OCI-M2 (cell line): ENCODE measurements around the gene DDRGK1.
"Not testable (repeated sequence)": the region's sequence is repeated elsewhere in the genome, so short reads cannot be mapped to it uniquely, and the experiment has no call there.

Source experiments
- DNase-seq: peaks from one replicate; lab custom pipeline; 2025; ENCODE audit not compliant: unreplicated experiment; lab: John Stamatoyannopoulos, UW

The DDRGK1 gene

DNA sequence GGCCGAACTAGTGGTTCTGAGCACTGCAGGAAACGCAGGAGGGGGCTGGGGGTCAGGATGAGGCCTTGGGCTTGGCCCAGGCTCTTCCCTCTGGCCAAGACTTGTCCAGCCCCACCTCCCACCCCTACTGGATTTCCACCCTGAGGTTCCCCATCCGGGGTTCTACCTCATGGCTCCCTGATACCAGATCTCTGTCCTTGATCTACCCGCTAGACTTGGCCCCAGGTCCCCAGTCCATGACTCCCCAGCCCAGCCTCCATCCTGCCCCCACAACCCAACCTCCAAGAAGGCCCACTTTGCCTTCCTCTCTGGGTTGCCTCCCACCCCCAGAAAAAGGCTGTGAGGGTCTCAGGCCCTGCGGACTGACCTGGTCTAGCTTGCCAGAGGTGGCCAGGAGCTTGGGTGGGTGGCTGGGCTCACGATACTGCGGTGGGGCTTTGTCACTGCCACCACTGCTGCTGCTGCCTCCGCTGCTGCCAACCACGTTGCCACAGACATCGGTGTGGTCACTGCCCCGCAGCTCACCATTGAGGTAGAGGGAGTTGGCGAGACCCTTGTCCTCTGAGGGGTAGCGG is 38.1 kb downstream of the DDRGK1 start:
- DNase-seq, result no peak

DNA sequence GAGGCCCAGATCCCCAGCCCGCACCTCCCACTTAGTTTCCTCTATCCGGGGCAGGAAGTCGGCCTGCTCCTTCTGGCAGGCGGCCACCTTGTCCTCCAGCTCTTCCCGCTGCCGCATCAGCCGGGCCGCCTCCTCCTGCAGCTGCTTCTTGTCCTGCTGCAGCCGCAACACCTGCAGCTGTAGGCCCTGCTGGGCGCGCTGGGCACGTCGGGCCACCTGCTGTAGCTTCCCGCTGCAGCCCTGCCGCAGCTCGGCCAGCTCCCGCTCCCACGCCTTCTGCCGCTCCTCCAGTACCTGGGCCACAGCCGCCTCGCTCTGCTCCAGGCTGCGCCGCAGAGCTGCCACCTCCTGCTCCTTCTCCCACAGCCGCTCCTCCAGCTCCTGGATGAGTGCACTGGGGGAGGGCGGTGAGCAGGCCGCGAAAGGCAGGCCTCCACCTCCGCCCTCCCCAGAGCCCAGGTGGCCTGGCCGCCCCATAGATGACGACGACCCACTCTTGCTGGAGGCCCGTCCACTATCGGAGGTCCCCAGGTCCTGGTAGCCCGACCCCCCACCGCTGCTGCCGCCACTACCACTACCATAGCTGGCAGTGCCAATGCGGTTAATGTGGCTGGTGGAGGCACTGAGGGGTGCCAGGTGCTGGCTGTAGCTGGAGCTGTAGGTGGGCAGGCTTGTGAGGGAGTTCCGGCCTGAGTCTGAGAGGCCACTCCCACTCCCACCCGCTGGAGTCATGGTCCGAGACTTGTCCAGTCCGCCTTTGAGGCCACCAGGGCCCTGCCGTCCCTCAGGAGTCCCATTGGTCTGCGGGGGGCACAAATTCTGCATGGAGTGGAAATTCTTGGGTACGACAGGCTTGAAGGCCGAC is 38.8 kb downstream of the DDRGK1 start:
- no peak for DNase-seq

DNA sequence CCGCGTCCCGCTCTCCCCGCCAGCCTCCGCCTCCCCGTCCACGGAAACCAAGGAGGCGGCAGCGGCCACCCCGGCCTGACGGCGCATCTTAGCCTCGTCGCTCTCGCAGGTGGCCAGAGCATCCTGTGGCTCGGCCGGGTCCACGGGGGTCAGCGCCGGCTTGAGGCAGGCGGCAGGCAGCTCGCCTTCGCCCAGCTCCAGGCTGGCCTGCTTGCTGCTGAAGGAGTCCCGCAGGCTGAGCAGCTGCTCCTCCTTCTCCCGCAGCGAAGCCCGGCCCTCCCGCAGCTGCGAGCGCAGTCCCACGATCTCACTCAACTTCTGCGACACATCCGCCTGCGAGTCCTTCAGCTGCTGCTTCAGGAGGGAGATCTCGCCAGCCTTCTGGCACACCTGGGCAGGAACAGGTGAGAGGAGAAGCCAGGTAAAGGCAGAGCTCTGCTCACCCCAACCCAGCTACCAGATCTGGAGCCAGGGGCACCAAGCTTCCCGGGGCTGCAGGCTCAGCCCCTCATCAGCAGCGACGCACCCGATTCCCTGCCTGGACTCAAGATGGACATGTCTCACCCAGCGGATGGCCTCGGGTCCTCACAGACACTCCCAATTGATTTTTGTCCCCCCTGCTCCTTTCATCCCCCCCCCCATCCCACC is 39.6 kb downstream of the DDRGK1 start:
- DNase-seq, result no peak

DNA sequence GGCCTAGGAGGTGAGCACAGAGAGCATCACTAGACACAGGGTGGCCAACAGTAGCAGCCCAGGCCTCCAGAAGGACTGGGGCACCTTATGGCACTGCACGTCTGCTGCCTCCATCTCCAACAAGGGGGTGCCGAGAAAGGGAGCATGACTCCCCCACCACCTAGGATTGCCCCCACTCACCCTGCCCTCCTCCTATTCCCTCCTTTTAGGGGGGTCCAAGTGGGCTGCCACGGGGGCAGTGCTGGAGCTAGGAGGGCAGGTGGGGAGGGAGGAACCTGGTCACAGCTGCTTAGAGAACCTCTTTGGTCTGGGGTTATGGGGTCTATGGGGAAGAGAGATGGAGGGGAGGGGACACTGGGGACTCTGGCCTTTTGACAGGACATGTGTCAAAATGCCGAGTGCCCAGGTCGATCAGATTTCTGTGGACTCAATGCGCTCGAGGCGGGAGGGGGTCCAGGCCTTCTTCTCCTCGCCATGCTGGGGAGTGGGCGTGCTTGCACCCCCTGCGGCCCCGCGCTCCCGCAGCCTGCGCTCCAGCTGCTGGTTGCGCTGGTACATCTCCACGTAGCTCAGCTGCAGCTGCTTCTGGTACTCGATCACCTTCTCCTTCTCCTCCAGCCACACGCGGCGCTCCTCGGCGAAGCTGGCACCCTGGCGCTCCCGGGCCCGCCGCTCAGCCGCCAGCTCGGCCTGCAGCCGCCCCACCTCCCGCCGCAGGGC is 40.3 kb downstream of the DDRGK1 start:
- DNase-seq, result no peak

DNA sequence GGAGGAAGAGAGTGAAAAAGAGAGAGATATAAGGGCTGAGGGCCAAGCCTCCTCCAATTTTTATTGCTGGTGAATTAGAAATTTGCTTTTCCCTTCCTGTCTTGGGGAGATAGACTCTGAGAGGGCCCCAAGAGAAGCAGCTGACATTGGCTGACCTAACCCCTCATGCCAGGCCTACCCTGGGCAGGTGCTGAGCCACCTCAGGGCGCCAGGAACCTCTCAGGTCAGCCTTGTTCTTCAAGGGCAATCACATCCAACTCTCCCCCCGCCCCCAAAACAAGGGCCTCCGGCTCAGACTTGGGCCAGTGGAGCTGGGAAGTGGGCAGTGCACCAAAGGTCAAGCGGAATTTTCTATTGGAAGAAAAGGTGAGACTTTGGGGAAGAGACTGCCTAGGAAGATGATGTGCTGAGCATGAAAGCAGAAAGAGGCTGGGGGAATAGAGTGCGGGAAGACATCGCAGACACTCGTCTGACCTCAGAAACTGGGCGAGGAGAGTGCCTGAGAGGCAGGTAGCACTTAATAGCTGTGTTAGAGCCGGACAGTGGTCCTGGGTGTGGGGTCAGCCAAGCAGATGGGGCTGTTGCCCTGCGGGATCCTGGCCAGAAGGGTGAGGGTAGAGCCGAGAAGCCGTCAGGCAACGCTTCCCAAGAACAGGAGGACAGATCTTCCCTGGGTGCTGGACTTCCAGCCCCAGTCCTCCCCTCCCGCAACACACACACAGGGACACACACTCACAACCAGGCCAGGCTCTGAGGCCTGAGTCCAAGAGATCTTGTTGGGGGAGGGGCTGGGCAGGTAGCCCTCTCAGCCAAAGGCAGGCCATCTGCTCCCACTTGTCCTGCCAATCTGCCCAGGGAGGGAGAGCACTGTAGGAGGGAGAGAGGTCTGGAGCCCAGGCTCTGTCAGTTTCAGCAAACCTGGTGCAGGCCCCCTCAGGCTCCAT is 41.1 kb downstream of the DDRGK1 start:
- no peak for DNase-seq

DNA sequence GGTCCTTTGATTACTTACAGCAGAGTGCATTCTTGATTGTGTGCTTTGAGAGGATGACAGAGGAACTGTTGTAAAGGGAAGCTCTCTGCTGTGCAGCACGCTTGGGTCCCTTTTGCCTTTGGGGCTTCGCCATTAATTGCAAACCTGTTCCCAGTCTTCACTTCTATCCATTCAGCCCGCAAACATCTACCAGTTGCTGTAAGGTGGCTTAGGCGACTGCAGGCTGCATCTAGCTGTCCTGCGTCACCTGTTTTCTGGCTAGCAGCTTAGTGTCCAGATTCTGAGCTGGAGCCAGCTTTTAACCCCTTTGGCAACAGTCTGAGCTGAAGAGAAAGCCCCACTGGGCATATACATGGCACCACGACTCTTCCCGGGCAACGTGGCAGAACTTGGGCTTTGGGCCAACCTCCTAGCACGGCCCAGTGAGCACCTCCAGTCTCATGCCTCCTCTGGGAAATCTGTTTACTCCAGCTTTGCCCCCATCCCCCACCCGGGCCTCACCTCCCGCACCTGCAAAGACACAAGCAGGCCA is 42.3 kb downstream of the DDRGK1 start:
- DNase-seq, result no peak

DNA sequence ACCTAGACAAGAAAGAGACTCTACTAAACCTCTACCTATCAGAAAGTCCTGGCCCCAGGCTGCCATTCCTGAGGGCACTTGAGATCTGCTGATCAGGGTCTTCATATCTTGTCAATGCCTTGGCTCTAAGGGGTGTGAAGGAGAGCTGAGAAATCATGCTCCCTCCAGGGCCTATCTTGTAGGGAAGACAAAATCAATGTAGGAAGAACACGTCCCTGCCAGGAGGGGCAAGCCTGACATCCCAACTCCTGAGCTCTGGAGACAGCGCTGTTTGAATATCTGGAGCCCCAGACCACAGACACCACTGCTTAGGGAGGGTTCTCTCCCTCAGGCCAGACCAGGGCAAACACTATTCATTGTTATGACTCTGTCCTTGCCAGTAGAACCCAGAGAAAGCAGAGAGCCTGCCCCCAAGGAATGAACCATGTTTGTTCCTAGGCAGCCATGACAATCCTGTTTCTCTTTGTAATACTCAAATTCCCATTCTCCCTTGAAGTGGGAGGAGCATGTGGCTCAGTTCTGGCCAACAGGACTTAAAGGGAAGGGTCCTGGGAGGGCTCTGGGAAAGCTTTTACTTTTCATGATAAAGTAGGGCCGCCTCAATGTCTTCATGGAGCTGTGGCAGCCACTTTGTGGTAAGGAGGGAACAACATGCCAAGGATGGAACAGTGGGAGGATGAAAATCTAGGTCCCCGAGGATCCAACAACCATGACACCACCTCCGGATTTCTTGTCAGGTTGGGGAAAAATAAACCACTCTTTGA is 43.0 kb downstream of the DDRGK1 start:
- no peak for DNase-seq

DNA sequence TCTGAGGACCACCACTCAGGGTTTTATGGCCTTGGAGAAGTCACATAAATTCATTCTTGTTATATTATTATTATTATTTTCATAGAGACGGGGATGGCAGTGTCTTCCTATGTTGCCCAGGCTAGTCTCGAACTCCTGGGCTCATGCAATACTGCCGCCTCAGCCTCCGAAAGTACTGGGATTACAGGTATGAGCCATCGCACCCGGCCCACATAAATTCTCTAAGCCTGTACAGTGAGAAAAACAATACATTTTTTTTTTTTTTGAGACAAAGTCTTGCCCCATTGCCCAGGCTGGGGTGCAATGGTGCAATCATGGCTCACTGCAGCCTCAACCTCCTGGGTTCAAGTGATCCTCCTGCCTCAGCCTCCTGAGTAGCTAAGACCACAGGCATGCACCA is 44.1 kb downstream of the DDRGK1 start:
- DNase-seq, result no peak

DNA sequence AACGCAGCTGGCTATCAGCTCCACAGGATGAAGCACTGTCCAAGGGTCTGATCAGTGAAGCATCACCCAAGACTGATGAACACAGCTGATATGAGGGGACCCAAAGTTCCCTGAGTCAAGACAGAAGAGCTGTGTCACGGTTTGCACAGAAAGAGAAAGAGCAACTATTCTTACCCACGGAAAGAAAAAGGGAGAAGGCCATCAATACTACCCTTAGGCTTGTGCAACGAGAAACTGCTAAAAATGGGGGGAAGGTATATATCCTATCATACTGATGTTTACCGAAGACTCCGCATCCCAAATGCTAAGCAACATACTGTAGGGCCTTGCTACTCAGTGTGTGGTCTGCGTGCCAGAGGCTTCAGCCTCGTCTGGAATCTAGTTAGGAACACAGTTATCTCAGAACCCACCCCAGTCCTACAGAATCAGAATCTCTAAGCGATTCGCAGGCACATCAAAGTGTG is 45.5 kb downstream of the DDRGK1 start:
- DNase-seq, result no peak

DNA sequence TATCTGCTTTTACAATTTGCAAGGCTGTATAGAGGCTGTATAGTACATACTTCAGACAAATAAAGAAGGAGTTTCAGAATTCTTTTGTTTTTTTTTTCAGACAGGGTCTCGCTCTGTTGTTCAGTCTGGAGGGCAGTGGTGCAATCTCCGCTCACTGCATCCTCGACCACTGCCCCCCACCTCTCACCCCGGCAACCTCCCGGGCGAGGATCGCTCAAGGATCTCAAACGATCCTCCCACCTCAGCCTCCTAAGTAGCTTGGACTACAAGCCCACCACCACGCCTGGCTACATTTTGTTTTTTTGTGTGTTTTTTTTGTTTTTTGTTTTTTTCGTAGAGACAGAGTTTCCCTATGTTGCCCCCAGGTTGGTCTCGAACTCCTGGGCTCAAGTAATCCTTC is 46.7 kb downstream of the DDRGK1 start:
- DNase-seq, result no peak

DNA sequence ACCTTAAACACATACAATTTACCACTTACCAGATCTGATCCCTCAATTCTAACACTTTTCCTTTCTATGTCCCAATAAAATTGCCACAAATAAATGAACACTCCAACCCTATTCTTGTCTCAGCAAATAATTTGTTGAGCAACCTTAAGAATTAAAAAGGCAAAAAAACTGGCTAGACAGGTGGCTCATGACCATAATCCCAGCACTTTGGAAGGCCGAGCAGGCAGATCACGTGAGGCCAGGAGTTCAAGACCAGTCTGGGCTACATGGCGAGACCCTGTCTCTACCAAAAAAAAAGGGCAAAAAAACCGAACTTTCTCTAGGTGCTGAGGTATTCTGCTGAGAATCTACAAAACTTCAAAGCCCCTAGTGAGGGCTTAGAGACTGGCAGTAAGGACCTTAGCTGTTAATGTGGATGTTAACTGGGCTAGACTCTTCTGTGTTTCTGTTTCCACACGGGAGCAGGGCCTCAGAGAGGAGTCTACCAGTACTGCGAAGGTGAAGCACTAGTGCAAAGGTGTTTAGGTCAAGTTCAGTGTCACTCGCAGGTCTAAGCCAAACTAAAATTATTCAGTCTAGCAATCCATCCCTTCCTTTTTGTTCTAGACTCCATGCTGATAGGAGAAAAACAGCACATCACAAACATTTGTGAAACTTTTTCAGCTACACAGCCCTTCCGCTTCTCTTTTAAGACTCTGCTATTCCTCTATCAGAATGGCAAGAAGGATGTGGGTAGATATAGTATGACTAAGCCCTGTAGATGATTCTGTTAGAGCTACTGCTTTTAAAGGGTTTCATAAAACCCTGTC is 47.5 kb downstream of the DDRGK1 start:
- no peak for DNase-seq

DNA sequence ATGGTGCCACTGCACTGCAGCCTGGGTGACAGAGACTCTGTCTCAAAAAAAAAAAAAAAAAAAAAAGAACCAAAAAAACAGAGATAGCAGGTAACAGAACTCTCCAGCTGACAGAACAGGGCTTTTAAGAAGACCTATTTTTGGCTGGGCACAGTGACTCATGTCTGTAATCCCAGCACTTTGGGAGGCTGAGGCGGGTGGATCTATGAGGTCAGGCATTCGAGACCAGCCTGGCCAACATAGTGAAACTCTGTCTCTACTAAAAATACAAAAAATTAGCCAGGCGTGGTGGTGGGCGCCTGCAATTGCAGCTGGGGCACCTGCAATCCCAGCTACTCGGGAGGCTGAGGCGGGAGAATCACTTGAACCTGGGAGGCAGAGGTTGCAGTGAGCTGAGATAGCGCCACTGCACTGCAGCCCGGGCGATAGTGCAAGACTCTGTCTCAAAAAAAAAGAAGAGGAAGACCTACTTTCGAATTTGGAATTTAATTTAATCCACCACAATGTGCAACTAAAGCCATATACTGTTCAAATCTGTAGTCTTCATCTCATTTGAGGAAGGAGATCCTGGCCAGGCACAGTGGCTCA is 52.3 kb downstream of the DDRGK1 start:
- not testable (repeated sequence) for DNase-seq

DNA sequence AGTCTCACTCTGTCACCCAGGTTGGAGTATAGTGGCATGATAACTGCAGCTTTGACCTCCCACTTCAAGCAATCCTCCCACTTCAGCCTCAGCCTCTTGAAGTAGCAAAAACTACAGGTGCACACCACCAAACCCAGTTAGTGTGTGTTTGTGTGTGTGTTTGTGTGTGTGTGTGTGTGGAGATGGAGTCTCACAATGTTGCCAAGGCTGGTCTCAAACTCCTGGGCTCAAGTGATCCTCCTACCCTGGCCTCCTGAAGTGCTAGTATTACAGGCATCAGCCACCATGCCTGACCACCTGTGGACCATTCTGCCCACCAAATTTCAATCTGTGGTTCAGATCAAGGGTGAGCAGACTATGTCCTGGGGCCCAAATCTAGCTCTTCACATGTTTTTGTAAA is 53.6 kb downstream of the DDRGK1 start:
- no peak for DNase-seq

DNA sequence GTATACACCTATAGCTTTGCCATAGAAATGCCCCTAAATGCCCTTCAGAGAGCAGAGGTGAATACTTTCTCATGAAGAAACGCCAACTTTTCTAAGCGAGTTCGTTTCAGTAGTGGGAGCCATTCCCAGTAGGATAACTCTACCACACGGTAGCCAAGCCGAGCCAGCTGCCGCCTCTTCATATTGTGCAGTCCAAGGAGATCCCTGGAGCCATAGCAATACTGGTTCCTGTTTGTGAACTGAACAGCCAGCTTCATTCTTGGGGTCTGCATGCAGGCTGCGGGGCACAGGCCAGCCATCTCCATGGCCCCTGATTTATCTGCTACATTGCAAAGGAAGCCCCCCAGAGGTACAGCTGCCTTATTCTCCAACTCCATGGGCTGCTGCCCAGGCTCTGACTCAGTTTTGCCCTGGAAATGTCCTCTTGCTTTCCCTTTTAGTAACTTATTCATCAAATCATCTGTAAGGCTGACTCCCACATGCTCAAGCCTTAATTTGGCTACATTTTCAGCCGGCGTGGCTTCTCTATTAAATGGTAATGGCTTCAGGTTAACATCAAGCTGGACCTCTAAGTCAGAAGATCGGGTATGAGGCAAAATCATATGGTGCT is 57.6 kb downstream of the DDRGK1 start:
- DNase-seq, result no peak

DNA sequence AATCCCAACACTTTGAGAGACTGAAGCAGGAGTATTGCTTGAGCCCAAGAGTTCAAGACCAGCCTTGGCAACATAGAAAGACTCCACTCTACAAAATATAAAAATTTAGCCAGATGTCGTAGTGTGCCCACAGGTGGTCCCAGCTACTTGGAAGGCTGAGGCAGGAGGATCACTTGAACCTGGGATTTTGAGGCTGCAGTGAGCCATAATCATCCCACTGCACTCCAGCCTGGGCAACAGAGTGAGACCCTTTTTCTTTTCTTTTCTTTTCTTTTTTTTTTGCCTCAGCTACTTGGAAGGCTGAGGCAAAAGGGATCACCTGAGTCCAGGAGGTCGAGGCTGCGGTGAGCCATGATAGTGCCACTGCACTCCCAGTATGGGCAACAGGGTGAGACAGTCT is 62.7 kb downstream of the DDRGK1 start:
- DNase-seq, result no peak
